Measurements from ENCODE around the gene BBS9. TPM values are rescaled to one million over a fixed set of nuclear protein-coding genes. Genes with fewer than 3 reads are reported as not detected.

Gene BBS9
- total RNA-seq, 1 experiment from 2014 or later: 5.7 TPM

- Histone ChIP-seq H3K9me3 (ENCODE audit: low read length) (no peaks in the 10 kb centered on the region), H2AFZ (ENCODE audit: low read length) (no peak overlapping the region), H3K36me3 (ENCODE audit: low read depth, low read length) (no peaks in the 10 kb centered on the region), H3K9me2 (replicated peaks; ENCODE audit: low read length) (no peaks in the 10 kb centered on the region), H3K27me3 (ENCODE audit: low read length) (no peaks in the 10 kb centered on the region), H3K9ac (ENCODE audit: low read length) (no peak overlapping the region), H3K4me2 (ENCODE audit: low read length) (no peak overlapping the region), H3K79me2 (ENCODE audit: low read length) (no peaks in the 10 kb centered on the region), H3F3A (ENCODE audit: low read length, unreplicated experiment) (no peaks in the 10 kb centered on the region), H3K4me1 (ENCODE audit: insufficient read depth, low read length) (no peaks in the 10 kb centered on the region), H3K27ac (ENCODE audit: low read length) (no peak overlapping the region), H3K4me3 (ENCODE audit: low read length) (no peak overlapping the region), H4K20me1 (ENCODE audit: low read length) (no peaks in the 10 kb centered on the region)
- ATAC-seq (no peak), DNase-seq (no peak)
- no TSS peak for BruUV-seq (replicated peaks)
- intact Hi-C loops (cut with micrococcal nuclease): no loop called here
- POLR2A ChIA-PET (ENCODE audit: unreplicated experiment): no interaction called here
- CTCF ChIA-PET: interaction anchor here (0.7 kb wide), 1 partner anchor 22 kb away, joined by 3 read pairs; no protein-coding TSS in a partner anchor
- TF ChIP-seq CTCF (conservative IDR thresholded peaks at IDR 0.05; ENCODE audit: low read depth, low read length) (no peak), EZH2 (IDR thresholded peaks at IDR 0.05; ENCODE audit: low read length, unreplicated experiment) (no peak), EZH2phosphoT487 (IDR thresholded peaks at IDR 0.05; ENCODE audit: borderline replicate concordance, low read length) (no peak)
These were observed 472.5 kb downstream of the BBS9 start for GRCh38 chr7:33601884-33602283.

DNA sequence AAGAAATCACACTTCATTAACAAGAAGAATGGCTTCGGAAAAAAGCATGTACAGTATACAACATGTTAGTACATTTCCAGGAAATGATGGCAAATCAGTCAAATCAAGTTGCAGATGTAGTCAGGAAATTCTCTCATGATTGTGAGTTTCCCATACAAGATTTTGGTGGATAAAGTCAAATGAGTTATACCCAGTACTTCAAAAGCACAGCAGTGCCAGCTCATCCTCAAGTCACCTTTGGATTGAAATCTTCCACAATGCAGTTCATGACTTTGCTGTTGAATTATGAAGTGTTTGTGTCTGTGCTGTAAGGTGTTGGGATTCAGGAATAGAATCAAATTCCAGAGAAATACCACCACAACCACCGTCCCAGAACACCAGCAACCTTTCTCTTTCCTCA lies 474.7 kb downstream of the BBS9 start:
- intact Hi-C loops (cut with micrococcal nuclease): no loop called here
- ChIA-PET CTCF (no interaction called here), POLR2A (ENCODE audit: unreplicated experiment) (no interaction called here)
- no peaks in the 10 kb centered on the region for H3F3A ChIP-seq (ENCODE audit: low read length, unreplicated experiment)
- H3K27me3 ChIP-seq (ENCODE audit: low read length): no peaks in the 10 kb centered on the region
- DNase-seq (no peak), ATAC-seq (no peak)
- no peak for TF ChIP-seq EZH2 (IDR thresholded peaks at IDR 0.05; ENCODE audit: low read length, unreplicated experiment)
- TF ChIP-seq CTCF (conservative IDR thresholded peaks at IDR 0.05; ENCODE audit: low read depth, low read length): no peak
- no peak for TF ChIP-seq EZH2phosphoT487 (IDR thresholded peaks at IDR 0.05; ENCODE audit: borderline replicate concordance, low read length)
- H3K4me2 ChIP-seq (ENCODE audit: low read length): no peak overlapping the region
- no peak overlapping the region for H3K27ac ChIP-seq (ENCODE audit: low read length)
- no peaks in the 10 kb centered on the region for H3K36me3 ChIP-seq (ENCODE audit: low read depth, low read length)
- BruUV-seq (replicated peaks): no TSS peak
- H3K9me2 ChIP-seq (replicated peaks; ENCODE audit: low read length): no peaks in the 10 kb centered on the region
- H3K9ac ChIP-seq (ENCODE audit: low read length): no peak overlapping the region
- H3K9me3 ChIP-seq (ENCODE audit: low read length): no peaks in the 10 kb centered on the region
- no peak overlapping the region for H2AFZ ChIP-seq (ENCODE audit: low read length)
- H4K20me1 ChIP-seq (ENCODE audit: low read length): no peaks in the 10 kb centered on the region
- no peaks in the 10 kb centered on the region for H3K79me2 ChIP-seq (ENCODE audit: low read length)
- H3K4me3 ChIP-seq (ENCODE audit: low read length): no peak overlapping the region
- H3K4me1 ChIP-seq (ENCODE audit: insufficient read depth, low read length): no peaks in the 10 kb centered on the region

- no peak for DNase-seq
- no peaks in the 10 kb centered on the region for H3K79me2 ChIP-seq (ENCODE audit: low read length)
- H3K36me3 ChIP-seq (ENCODE audit: low read depth, low read length): no peaks in the 10 kb centered on the region
- H3K27ac ChIP-seq (ENCODE audit: low read length): no peak overlapping the region
- no peaks in the 10 kb centered on the region for H4K20me1 ChIP-seq (ENCODE audit: low read length)
- no peak overlapping the region for H3K9ac ChIP-seq (ENCODE audit: low read length)
- H3K4me3 ChIP-seq (ENCODE audit: low read length): no peak overlapping the region
- CTCF ChIA-PET: no interaction called here
- BruUV-seq (replicated peaks): no TSS peak
- no peak for TF ChIP-seq CTCF (conservative IDR thresholded peaks at IDR 0.05; ENCODE audit: low read depth, low read length)
- no peak for TF ChIP-seq EZH2 (IDR thresholded peaks at IDR 0.05; ENCODE audit: low read length, unreplicated experiment)
- no peak for TF ChIP-seq EZH2phosphoT487 (IDR thresholded peaks at IDR 0.05; ENCODE audit: borderline replicate concordance, low read length)
- POLR2A ChIA-PET (ENCODE audit: unreplicated experiment): no interaction called here
- no peak overlapping the region for H3K4me2 ChIP-seq (ENCODE audit: low read length)
- no peaks in the 10 kb centered on the region for H3K9me2 ChIP-seq (replicated peaks; ENCODE audit: low read length)
- no peak overlapping the region for H2AFZ ChIP-seq (ENCODE audit: low read length)
- no peaks in the 10 kb centered on the region for H3K9me3 ChIP-seq (ENCODE audit: low read length)
- H3K4me1 ChIP-seq (ENCODE audit: insufficient read depth, low read length): no peaks in the 10 kb centered on the region
- no peak for ATAC-seq
- no peaks in the 10 kb centered on the region for H3F3A ChIP-seq (ENCODE audit: low read length, unreplicated experiment)
- intact Hi-C loops (cut with micrococcal nuclease): no loop called here
- H3K27me3 ChIP-seq (ENCODE audit: low read length): no peaks in the 10 kb centered on the region
These were observed 481.6 kb downstream of the BBS9 start for GRCh38 chr7:33610918-33611317.
